GM21528 (cell line): ENCODE data around the gene GRID2.
"Not testable (repeated sequence)": the region's sequence is repeated elsewhere in the genome, so short reads cannot be mapped to it uniquely, and the experiment has no call there.

Source experiments
- ATAC-seq: cut with Tn5 transposase; IDR thresholded peaks from one replicate; pipeline ENCODE4 v1.9.1; 2021; ENCODE audit warnings: mild to moderate bottlenecking, moderate library complexity; ENCODE audit not compliant: unreplicated experiment, low FRiP score

The GRID2 gene

GRCh38 chr4:93285346-93285745 lies 981.6 kb downstream of the GRID2 start:
- ATAC-seq: no peak

GRCh38 chr4:93289241-93289640 lies 985.5 kb downstream of the GRID2 start:
- no peak for ATAC-seq

- no peak for ATAC-seq
Measured at GRCh38 chr4:93289831-93290230, 986.1 kb downstream of the GRID2 start.

GRCh38 chr4:93299118-93299517 lies 995.4 kb downstream of the GRID2 start:
- ATAC-seq: peak; percentile 57

- not testable (repeated sequence) for ATAC-seq
Measured at GRCh38 chr4:93300780-93301555, 997.2 kb downstream of the GRID2 start.

- ATAC-seq: no peak
Measured at GRCh38 chr4:93302310-93302709, 998.5 kb downstream of the GRID2 start.

- ATAC-seq: no peak
Measured at GRCh38 chr4:93303440-93303839, 999.7 kb downstream of the GRID2 start.

- ATAC-seq: no peak
Measured at GRCh38 chr4:93312299-93312698, 1008.5 kb downstream of the GRID2 start.

- ATAC-seq: no peak
Measured at GRCh38 chr4:93313197-93313596, 1009.4 kb downstream of the GRID2 start.

- ATAC-seq: no peak
Measured at GRCh38 chr4:93317057-93317456, 1013.3 kb downstream of the GRID2 start.

GRCh38 chr4:93317561-93317960 lies 1013.8 kb downstream of the GRID2 start:
- no peak for ATAC-seq

- ATAC-seq: no peak
Measured at GRCh38 chr4:93319041-93319440, 1015.3 kb downstream of the GRID2 start.

- ATAC-seq: no peak
Measured at GRCh38 chr4:93320356-93320755, 1016.6 kb downstream of the GRID2 start.

- no peak for ATAC-seq
Measured at GRCh38 chr4:93327346-93327745, 1023.6 kb downstream of the GRID2 start.

GRCh38 chr4:93334003-93334402 lies 1030.2 kb downstream of the GRID2 start:
- ATAC-seq: peak; percentile 84

GRCh38 chr4:93337196-93337595 lies 1033.4 kb downstream of the GRID2 start:
- ATAC-seq: no peak

GRCh38 chr4:93342738-93343137 lies 1039.0 kb downstream of the GRID2 start:
- no peak for ATAC-seq

GRCh38 chr4:93346840-93347239 lies 1043.1 kb downstream of the GRID2 start:
- no peak for ATAC-seq

- no peak for ATAC-seq
Measured at GRCh38 chr4:93348896-93349295, 1045.1 kb downstream of the GRID2 start.

GRCh38 chr4:93351846-93352245 lies 1048.1 kb downstream of the GRID2 start:
- ATAC-seq: no peak

GRCh38 chr4:93355411-93355810 lies 1051.6 kb downstream of the GRID2 start:
- ATAC-seq: no peak

- no peak for ATAC-seq
Measured at GRCh38 chr4:93359586-93359985, 1055.8 kb downstream of the GRID2 start.
